Measurements from ENCODE around the gene HERPUD1.
"Not testable (repeated sequence)": the region's sequence is repeated elsewhere in the genome, so short reads cannot be mapped to it uniquely, and the experiment has no call there.

The HERPUD1 gene

DNA sequence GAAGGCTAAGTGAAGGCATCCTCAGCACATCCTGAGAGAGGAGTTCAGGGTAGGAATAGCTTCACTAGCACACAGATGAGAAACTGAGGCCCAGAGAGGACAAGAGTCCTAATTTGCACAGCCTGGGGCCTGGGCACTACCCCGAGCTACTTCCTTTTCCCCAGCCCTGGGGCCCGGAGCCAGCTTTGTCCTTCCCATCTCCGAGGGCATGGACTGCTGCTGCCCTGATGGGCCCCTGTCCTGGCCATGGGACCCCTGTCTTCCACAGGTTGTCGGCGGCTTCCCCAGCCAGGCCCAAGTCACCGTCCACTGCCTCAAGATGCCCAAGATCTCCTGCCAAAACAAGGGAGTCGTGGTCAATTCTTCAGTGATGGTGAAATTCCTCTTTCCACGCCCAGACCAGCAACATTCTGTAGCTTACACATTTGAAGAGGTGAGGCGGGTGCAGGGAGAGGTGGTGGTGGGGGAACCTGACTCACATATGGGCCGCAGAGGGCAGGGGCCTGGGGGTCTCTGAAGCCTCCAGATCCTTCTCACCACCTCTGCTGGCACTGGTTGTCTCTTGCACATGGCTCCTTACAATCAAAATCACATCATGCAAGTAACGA, 46.0 kb downstream of the HERPUD1 start:
- DNase-seq (ENCODE audit: extremely low read depth in 1 of 2, low read depth in 1 of 2) = no peak

DNA sequence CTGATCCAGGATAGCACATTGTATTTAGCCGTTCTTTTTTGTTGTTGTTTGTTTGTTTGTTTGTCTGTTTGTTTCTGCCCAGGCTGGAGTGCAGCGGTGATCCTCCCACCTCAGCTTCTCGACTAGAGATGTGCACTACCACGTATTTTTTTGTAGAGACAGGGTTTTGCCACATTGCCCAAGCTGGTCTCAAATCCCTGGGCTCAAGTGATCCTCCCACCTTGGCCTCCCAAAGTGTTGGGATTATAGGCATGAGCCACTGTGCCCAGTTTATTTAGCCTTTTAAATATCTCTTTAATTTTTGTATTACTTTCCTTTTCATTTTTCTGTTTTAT, 48.2 kb downstream of the HERPUD1 start:
- no peak for DNase-seq (ENCODE audit: extremely low read depth in 1 of 2, low read depth in 1 of 2)

DNA sequence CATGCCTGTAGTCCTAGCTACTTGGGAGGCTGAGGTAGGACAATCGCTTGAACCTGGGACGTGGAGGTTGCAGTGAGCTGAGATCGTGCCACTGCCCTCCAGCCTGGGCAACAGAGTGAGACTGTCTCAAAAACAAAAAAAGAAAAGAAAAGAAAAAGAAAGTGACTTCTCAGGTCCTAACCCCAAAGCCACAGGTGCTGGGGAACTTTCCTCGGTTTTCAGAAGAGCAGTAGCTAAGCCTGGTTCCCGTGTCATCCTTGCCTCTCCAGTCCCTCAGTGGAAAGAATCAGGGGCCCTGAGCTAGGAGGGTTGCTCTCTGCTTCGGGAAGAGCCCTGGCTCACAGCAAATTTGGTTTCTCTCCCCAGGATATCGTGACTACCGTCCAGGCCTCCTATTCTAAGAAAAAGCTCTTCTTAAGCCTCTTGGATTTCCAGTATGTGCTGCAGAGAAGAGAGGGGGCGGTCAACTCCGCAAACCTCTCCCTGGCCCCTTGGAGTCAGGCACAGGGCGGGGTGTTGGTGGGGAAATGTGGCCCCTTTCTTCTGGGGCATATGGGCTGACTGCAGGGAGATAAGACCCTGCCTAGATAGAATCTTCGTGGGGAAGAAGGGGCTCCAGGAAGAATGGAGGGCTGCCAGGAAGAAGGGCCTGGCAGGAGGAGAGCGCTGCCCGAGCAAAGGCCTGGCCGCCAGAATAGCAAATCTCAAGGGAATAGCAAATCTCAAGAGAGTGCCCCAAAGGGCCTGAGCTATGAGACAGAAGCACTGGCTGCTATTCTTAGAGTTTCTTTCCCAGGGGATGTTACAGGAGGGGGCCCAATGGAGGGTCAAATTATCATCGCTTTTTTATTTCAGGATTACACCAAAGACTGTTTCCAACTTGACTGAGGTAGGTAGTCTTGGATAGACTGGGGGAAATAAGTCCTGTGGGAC, 49.1 kb downstream of the HERPUD1 start:
- no peak for DNase-seq (ENCODE audit: extremely low read depth in 1 of 2, low read depth in 1 of 2)

- no peak for DNase-seq (ENCODE audit: extremely low read depth in 1 of 2, low read depth in 1 of 2)
Measured at GRCh38 chr16:56981729-56982271, 49.9 kb downstream of the HERPUD1 start.

- no peak for DNase-seq (ENCODE audit: extremely low read depth in 1 of 2, low read depth in 1 of 2)
Measured at GRCh38 chr16:56982695-56983094, 50.8 kb downstream of the HERPUD1 start.

DNA sequence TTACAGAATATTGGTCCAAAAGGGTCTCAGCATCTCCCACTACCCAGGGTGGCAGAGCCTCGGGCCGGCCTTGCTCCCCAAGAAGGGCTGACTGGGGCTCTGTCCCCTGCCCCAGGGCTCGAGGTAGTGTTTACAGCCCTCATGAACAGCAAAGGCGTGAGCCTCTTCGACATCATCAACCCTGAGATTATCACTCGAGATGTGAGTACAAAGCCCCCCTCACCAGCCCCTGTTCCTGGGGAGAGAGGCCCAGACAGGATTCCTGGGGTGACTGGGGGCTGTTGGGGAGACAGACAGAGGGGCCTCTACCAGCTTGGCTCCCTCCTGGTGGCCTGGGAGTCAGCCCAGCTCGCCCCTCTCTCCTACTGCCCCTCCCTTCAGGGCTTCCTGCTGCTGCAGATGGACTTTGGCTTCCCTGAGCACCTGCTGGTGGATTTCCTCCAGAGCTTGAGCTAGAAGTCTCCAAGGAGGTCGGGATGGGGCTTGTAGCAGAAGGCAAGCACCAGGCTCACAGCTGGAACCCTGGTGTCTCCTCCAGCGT, 51.3 kb downstream of the HERPUD1 start:
- no peak for DNase-seq (ENCODE audit: extremely low read depth in 1 of 2, low read depth in 1 of 2)

DNA sequence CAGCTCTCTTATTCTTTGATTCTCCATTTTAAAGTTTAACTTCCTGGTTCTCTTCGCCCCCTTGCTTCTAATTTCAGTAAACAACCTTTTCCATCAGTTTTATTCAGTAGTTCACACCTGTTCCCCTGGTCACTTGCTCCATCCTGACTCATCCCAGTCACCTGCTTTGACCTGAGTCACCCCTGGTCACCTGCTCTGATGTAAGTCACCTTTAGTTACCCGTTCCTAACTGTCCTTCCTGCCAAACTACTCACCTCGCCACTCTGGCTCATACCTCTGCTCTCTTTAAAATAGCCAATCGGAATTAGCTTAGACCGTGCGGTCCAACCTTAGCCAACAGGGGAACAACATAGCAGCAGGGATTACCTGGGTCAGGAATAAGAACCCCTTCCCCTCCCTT, 52.7 kb downstream of the HERPUD1 start:
- DNase-seq (ENCODE audit: extremely low read depth in 1 of 2, low read depth in 1 of 2) = no peak

GRCh38 chr16:56985288-56985961, 53.5 kb downstream of the HERPUD1 start:
- no peak for DNase-seq (ENCODE audit: extremely low read depth in 1 of 2, low read depth in 1 of 2)

GRCh38 chr16:56985962-56986360, 54.0 kb downstream of the HERPUD1 start:
- no peak for DNase-seq (ENCODE audit: extremely low read depth in 1 of 2, low read depth in 1 of 2)

- no peak for DNase-seq (ENCODE audit: extremely low read depth in 1 of 2, low read depth in 1 of 2)
Measured at GRCh38 chr16:56986361-56986760, 54.4 kb downstream of the HERPUD1 start.

DNA sequence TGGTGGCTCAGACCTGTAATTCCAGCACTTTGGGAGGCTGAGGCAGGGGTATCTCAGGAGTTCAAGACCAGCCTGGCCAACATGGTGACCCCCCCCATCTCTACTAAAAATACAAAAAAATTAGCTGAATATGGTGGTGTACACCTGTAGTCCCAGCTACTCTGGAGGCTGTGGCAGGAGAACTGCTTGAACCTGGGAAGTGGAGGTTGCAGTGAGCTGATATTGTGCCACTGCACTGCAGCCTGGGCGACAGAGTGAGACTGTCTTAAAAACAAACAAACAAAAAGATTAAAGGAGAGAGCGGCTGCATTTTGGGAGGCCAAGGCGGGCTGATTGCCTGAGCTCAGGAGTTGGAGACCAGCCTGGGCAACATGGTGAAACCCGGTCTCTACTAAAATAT, 55.0 kb downstream of the HERPUD1 start:
- not testable (repeated sequence) for DNase-seq (ENCODE audit: extremely low read depth in 1 of 2, low read depth in 1 of 2)

DNA sequence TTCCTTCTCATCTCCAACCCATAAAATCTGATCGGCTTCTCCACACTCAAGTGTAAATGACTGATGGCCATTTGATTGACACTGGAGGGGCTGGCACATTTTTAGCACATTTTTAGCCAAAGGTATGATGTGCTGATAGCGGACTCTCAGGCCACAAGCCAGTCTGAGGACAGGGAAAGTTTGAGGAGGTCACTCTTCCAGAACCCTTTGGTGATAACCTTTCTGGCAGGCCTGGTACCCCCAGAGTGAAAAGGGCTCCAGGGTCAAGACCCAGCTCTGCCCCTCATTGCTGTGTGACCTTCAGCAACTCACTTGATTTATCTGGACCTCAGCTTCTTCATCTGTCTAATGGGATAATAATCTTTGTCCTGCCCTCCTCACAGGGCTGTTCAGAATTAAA, 55.8 kb downstream of the HERPUD1 start:
- DNase-seq (ENCODE audit: extremely low read depth in 1 of 2, low read depth in 1 of 2) = no peak

- no peak for DNase-seq (ENCODE audit: extremely low read depth in 1 of 2, low read depth in 1 of 2)
Measured at GRCh38 chr16:56988161-56988947, 56.4 kb downstream of the HERPUD1 start.

DNA sequence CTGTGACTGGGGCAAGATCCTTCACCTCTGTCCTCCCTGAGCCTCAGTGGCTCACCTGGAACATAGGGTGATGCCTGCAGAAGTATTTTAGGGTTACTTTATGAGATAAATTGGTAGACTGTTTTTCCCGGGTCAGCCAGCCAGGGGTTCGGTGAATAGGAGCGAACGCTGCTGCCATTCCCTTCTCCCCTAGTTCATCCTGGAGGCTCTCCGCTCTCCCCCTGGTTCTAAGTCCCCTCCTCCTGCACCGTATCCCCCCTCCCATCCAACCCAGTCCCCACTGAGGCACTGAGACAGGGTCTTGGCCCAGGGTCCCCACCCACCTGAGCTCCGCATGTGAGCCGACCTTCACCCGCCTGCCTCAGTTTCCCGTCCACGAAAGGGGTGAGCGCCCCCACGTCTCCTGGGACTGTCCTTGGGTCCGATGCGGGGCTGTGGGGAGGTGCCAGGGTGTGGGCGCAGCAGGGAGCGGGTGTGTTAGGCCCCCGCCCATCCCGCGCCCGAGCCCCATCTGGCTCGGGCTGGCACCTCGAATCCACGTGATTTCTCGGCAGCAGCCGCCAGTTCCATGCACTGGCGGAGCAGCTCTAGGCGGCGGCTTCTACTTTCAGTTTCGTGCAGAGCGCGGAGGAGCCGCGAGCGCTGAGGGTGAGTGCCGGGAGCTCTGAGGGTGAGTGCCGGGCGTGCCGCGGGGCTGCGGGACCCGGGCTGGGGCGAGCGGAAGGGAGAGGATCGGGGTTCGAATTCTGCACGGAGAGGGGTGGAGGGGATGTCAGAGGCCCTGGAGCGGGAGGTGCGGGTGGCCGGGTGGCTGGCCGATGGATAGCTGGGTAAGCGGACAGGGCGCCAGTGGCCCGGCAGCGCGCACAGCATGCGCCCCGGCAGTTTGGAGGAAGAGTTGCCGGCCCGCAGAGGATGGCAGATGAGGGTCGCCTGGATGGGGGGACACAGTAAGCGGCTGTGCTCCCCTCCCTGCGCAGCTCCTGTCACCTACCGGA, 57.3 kb downstream of the HERPUD1 start, which contains the start of gene NLRC5:
TSS of gene NLRC5 (plus strand) at position 610 of the 998 bp plus-strand sequence. CDS start 31,156 bp downstream, outside the sequence.
- DNase-seq (ENCODE audit: extremely low read depth in 1 of 2, low read depth in 1 of 2) = peak; percentile 68 to 82

- DNase-seq (ENCODE audit: extremely low read depth in 1 of 2, low read depth in 1 of 2) = no peak
Measured at GRCh38 chr16:56989988-56990387, 58.0 kb downstream of the HERPUD1 start.

DNA sequence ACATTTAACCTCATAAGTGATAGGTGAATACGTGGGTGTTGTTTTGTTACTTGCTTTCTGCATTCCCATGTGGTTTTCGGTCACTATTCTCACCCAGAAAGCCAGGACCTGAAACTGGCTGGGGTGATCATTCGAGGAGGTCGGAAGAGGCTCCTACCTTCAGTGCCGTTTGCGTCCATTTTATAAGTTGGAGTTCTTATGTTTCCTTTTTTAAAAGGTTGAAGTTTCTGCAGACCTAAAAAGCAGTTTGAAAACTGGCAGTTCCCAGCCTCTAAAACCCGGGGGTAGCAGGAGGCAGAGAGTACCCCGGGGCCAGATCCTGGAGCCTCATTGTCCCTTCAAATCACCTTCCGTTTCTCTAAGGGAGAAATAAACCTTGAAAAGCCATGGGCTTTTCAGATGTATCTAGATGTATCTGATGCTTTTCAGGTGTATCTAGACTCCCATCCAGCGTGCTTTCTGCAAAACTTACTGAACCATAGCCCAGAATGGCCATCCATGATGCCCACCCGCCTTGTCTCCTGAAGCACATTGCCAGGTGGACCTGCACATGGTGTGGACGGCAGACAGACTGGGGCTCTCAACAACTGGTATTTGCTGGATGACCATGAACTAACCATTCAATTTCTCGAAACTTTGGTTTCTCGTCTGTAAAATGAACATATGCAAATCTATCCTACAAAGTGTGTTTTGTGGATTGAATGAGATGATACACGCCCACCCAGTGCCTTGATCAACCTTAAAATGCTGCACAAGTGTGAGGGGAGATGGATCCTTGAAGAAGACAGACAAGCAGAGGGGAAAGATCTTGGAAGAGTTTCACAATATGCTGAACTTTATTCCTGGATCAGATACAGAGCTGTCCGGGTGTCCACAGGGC, 58.7 kb downstream of the HERPUD1 start:
- no peak for DNase-seq (ENCODE audit: extremely low read depth in 1 of 2, low read depth in 1 of 2)

- DNase-seq (ENCODE audit: extremely low read depth in 1 of 2, low read depth in 1 of 2) = not testable (repeated sequence)
Measured at GRCh38 chr16:56992431-56992830, 60.5 kb downstream of the HERPUD1 start.

DNA sequence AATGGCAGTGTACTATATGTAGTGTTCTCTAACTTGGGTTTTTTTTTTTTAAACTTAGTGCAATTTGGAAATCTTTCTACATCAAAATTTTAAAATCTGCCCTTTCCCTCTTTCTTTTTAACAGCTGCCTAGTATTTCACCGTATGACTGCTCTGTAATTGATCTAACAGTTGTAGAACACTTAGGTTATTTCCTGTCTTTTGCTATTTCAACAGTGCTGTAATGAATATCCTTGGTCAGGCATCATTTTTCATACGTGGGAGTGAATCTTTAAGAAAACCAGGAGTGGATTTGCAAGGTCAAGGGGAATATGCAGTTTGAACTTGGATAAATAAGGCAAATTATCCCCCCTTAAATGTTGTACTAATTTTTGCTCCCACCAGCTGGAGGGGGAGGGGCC, 61.3 kb downstream of the HERPUD1 start:
- DNase-seq (ENCODE audit: extremely low read depth in 1 of 2, low read depth in 1 of 2) = no peak

Data from activated CD8-positive, alpha-beta memory T cell treated with anti-CD3 and anti-CD28 coated beads for 1 hour (primary cell).